Mucosa of stomach (tissue), 1 donor: ENCODE results near the gene ARAP2.

Experiments
- H3K27me3 ChIP-seq: one replicate; pipeline ENCODE4 v1.7.0; 2013; ENCODE audit warnings: mild to moderate bottlenecking, low read length; ENCODE audit not compliant: control insufficient read depth, insufficient read depth
- H3K36me3 ChIP-seq: one replicate; pipeline ENCODE4 v1.7.0; 2013; ENCODE audit warnings: low read length; ENCODE audit not compliant: control insufficient read depth, insufficient read depth
- H3K4me1 ChIP-seq: one replicate; pipeline ENCODE4 v1.7.0; 2013; ENCODE audit warnings: mild to moderate bottlenecking, low read length; ENCODE audit not compliant: control insufficient read depth, insufficient read depth
- H3K4me3 ChIP-seq: one replicate; pipeline ENCODE4 v1.7.0; 2013; ENCODE audit warnings: low read length
- H3K9ac ChIP-seq: one replicate; pipeline ENCODE4 v1.7.0; 2013; ENCODE audit warnings: mild to moderate bottlenecking, low read length, moderate library complexity
- H3K9me3 ChIP-seq: one replicate; pipeline ENCODE4 v1.7.0; 2013; ENCODE audit warnings: mild to moderate bottlenecking, low read length, moderate library complexity; ENCODE audit not compliant: control insufficient read depth
- donor health status: Pancreatic carcinoma.

The ARAP2 gene

GRCh38 chr4:36037127-36037526 is 207.2 kb downstream of the ARAP2 start:
- no peaks in the 10 kb centered on the region for H3K4me1 ChIP-seq
- no peak overlapping the region for H3K9ac ChIP-seq
- H3K9me3 ChIP-seq: no peaks in the 10 kb centered on the region
- no peak overlapping the region for H3K4me3 ChIP-seq
- H3K36me3 ChIP-seq: no peaks in the 10 kb centered on the region
- H3K27me3 ChIP-seq: no peaks in the 10 kb centered on the region

- Histone ChIP-seq H3K27me3 (no peaks in the 10 kb centered on the region), H3K9ac (no peak overlapping the region), H3K4me3 (no peak overlapping the region), H3K4me1 (no peaks in the 10 kb centered on the region), H3K9me3 (no peaks in the 10 kb centered on the region), H3K36me3 (no peaks in the 10 kb centered on the region)
These were observed 214.4 kb downstream of the ARAP2 start for GRCh38 chr4:36029951-36030350.

- no peaks in the 10 kb centered on the region for H3K36me3 ChIP-seq
- H3K4me3 ChIP-seq: no peak overlapping the region
- no peaks in the 10 kb centered on the region for H3K4me1 ChIP-seq
- H3K9me3 ChIP-seq: no peaks in the 10 kb centered on the region
- H3K27me3 ChIP-seq: no peaks in the 10 kb centered on the region
- H3K9ac ChIP-seq: no peak overlapping the region
These were observed 217.1 kb downstream of the ARAP2 start for GRCh38 chr4:36027203-36027602.

GRCh38 chr4:36026348-36026880 is 217.9 kb downstream of the ARAP2 start:
- H3K27me3 ChIP-seq: no peaks in the 10 kb centered on the region
- H3K9me3 ChIP-seq: no peaks in the 10 kb centered on the region
- H3K9ac ChIP-seq: no peak overlapping the region
- no peaks in the 10 kb centered on the region for H3K4me1 ChIP-seq
- no peaks in the 10 kb centered on the region for H3K36me3 ChIP-seq
- H3K4me3 ChIP-seq: no peak overlapping the region

GRCh38 chr4:36024901-36025660 is 219.2 kb downstream of the ARAP2 start:
- H3K27me3 ChIP-seq: no peaks in the 10 kb centered on the region
- H3K9me3 ChIP-seq: no peaks in the 10 kb centered on the region
- H3K36me3 ChIP-seq: no peaks in the 10 kb centered on the region
- H3K4me3 ChIP-seq: no peak overlapping the region
- no peak overlapping the region for H3K9ac ChIP-seq
- H3K4me1 ChIP-seq: no peaks in the 10 kb centered on the region

GRCh38 chr4:36020351-36020750 is 224.0 kb downstream of the ARAP2 start:
- Histone ChIP-seq H3K27me3 (no peaks in the 10 kb centered on the region), H3K36me3 (no peaks in the 10 kb centered on the region), H3K4me3 (no peak overlapping the region), H3K9ac (no peak overlapping the region), H3K4me1 (no peaks in the 10 kb centered on the region), H3K9me3 (no peaks in the 10 kb centered on the region)
